ENCODE data around the gene MAP3K3.

DNA sequence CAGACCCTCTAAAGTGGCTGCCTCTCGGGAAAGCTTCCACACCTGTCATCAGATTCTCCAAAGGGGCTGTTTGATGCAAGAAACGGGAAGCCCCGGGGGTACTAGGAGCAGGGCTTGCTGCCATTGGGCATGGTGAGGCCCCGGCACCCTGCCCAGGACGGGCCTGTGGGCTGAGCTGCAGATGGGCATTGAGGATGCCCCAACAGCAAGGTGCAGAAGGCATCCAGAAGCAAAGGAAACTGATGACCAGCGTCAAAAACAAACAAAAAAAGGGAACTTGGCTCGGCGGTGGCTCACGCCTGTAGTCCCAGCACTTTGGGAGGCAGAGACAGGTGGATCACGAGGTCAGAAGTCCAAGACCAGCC lies 79.2 kb downstream of the MAP3K3 start:
- no peak for TF ChIP-seq ELF4 (IDR thresholded peaks at IDR 0.05)
- no peak for TF ChIP-seq SP1 (IDR thresholded peaks at IDR 0.05)
- no peak for TF ChIP-seq TARDBP (IDR thresholded peaks at IDR 0.05)
- no peak for TF ChIP-seq NFRKB (IDR thresholded peaks at IDR 0.05)
- TF ChIP-seq BHLHE40 (IDR thresholded peaks at IDR 0.05; ENCODE audit: borderline replicate concordance) = no peak
- TF ChIP-seq FOXK2 (IDR thresholded peaks at IDR 0.05) = no peak
- TF ChIP-seq PKNOX1 (IDR thresholded peaks at IDR 0.05) = no peak

All from HEK293T (cell line).